GM19043 (cell line): ENCODE results near the gene MS4A10.

Experiments
- ATAC-seq: cut with Tn5 transposase; IDR thresholded peaks from one replicate; pipeline ENCODE4 v1.9.1; 2021; ENCODE audit warnings: low read depth; ENCODE audit not compliant: unreplicated experiment

MS4A10 gene

DNA sequence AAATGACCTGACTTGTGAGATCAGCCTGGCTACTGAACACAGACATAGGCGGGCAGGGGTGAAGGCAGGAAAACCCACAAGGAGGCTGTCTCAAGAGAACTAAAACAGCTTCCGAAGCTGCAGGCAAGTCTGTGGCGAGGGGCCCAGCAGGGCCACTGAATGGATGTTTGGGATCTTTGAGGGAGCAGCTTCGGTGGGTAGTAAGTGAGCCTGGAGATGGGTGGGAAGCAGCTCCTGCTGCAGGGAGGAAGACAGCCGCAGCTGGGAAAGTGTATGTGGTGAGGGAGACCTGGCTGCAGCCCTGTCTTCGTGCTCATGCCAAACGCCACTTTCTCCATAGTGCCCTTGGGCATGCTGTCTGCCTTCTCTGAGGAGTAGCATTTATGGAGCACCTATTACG is 60.2 kb downstream of the MS4A10 start:
- no peak for ATAC-seq

DNA sequence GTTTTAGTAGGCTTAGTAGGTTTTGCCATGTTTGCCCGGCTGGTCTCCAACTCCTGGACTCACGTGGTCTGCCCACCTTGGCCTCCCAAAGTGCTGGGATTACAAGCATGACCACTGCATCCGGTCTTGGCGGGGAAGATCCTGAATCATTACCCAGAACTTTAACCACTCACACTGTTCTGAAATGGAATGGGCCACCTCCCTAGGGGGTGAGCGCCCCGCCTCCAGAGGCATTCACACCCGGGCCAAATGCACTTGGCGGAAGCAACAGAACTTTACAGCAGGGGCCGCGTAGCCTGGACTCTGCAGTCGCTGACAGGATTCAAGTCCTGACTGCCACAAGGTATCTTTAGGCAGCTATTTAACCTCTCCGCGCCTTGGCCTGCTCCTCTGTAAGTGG is 62.1 kb downstream of the MS4A10 start:
- no peak for ATAC-seq

GRCh38 chr11:60847896-60848295 is 62.8 kb downstream of the MS4A10 start:
- ATAC-seq, result no peak

DNA sequence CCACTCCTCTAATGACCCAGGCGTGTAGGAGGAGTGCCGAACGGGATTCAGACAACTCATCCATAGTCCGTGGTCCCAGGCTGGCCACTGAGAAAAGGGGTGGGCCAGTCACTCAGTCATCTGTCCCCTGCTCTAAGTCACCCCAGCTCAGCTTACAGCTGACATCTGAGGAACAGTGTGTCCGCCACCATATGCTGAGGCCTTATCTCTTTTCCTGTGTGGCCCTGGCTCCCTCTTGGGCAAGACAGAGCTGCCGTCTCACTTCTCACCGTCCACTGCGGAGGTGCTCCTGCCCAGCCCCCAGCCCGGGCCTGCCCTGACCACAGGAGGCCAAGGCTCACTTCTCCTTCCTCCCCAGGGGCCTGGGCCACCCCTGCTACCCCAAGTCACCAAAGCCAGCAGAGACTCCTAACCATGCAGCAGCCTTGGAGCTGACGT is 63.6 kb downstream of the MS4A10 start:
- no peak for ATAC-seq

- ATAC-seq, result no peak
These were observed 64.7 kb downstream of the MS4A10 start for GRCh38 chr11:60849641-60850520.
